GM18520 (cell line): ENCODE results near the gene SH2D3C.

ENCODE experiments used
- ATAC-seq: cut with Tn5 transposase; IDR thresholded peaks from one replicate; pipeline ENCODE4 v1.9.1; 2021; ENCODE audit not compliant: unreplicated experiment

The SH2D3C gene

GRCh38 chr9:127722055-127722745 is 56.3 kb downstream of the SH2D3C start:
- no peak for ATAC-seq

GRCh38 chr9:127721391-127721821 is 57.1 kb downstream of the SH2D3C start:
- no peak for ATAC-seq

GRCh38 chr9:127720865-127721227 is 57.6 kb downstream of the SH2D3C start:
- no peak for ATAC-seq

DNA sequence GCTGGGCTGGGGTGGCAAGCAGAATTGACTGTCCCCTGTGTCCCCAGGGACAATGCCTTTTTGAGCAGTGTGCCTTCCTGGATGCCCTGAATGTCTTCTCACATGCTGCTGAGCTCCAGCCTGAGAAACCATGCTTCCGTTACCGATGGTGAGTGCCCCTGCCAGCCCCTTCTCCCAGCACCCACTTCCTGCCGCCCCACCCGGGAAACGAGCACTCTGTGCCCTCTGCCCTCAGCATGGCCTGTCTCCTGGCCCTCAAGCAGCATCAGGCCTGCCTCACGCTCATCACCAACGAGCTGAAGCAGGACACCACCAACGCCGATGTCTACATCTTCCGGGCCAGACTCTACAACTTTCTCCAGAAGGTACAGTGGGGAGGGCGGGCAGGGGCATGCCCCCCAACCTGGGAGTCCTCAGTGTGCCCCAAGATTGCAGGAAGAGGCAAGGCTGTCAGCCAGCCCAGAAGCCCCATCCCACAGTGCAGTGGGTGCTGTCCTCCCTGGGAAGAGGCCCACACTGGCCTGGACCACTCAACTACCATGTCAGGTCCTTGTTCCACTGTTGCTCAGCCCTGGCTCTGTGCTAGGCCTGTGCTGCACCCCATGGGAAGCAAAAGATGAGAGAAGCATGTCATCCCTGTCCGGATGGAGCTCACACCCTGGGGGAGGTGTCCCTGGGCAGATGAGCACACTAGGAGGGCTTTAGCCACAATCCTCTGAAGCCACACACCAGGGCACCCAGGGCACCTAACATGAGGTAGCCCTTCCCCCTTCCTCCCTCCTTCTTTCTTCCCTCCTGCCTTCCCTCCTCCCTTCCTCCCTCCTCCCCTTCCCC is 58.2 kb downstream of the SH2D3C start:
- no peak for ATAC-seq

GRCh38 chr9:127717766-127718165 is 60.7 kb downstream of the SH2D3C start:
- ATAC-seq, result no peak

GRCh38 chr9:127716412-127716811 is 62.1 kb downstream of the SH2D3C start:
- no peak for ATAC-seq

DNA sequence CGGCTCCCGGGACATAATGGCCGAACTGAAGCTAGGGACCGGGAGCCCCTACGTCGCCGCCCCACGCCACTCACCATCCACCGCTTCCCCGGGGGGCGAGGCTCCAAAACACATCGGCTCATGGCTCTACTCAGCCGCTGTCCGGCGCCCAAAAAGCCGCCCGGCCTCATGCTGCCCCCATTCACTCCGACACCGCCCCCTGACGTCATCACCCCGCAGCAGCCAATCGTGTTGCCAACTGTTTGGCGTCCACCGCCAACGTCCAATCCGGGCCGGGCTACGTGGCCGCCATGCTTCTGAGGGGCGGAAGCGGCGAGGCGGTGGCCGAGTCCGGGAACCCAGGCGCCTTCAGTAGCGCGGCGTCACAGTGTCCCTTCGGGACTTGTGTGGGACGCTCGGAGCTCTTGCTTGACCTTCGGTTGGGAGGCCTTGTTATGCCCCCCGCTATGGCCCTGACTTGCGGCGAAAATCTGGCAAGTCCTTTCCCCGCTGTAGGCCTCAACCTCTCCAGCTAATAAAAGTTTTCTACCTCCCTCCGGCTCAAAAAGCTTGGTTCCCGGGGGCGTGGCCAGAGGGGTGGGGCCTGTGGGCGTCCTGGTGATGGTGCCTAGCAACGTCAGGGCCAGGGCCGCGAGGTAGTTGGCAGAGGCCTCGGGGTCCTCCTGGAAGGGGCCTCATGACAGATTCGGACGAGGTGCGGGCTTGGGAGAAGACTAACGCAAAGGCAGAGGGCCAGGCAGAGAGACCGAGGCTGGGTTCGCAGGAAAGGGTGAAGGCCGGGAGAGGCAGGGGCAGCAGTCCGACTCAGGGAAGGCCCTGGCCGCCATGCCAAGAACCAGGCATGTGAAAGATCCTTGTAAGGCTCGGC is 62.8 kb downstream of the SH2D3C start, which contains the start of the genes PTRH1 and TTC16:
Gene PTRH1, minus strand, starts transcription at position 194 of the 868 bp plus-strand sequence. Its CDS starts 24 bp downstream, at position 170.
Gene TTC16, plus strand, starts transcription at position 610 of the 868 bp plus-strand sequence. Its CDS starts 67 bp downstream, at position 677.
- ATAC-seq, result peak; percentile 84

- ATAC-seq, result no peak
These were observed 63.5 kb downstream of the SH2D3C start for GRCh38 chr9:127714951-127715469.

- no peak for ATAC-seq
These were observed 64.3 kb downstream of the SH2D3C start for GRCh38 chr9:127714020-127714750.

GRCh38 chr9:127712867-127713266 is 65.6 kb downstream of the SH2D3C start:
- no peak for ATAC-seq

DNA sequence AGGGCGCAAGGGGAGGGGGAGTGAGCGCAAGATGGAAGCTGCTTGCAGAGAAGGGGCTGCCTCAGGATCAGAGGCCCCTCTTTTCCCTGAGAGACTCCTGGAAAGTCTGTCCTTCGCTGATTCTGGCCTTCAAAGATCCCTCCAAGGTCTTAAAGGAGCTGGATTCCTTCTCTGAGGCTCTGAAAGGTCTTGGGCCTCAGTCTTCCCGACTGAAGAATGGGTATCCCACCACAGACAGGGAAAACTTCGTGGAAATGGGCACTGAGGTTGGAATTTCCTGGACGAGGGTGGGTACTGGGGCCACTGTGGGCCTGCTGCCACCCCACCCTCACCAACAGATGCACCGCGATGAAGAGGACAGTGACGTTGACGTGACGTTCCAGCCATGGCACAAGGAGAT is 66.1 kb downstream of the SH2D3C start:
- no peak for ATAC-seq

DNA sequence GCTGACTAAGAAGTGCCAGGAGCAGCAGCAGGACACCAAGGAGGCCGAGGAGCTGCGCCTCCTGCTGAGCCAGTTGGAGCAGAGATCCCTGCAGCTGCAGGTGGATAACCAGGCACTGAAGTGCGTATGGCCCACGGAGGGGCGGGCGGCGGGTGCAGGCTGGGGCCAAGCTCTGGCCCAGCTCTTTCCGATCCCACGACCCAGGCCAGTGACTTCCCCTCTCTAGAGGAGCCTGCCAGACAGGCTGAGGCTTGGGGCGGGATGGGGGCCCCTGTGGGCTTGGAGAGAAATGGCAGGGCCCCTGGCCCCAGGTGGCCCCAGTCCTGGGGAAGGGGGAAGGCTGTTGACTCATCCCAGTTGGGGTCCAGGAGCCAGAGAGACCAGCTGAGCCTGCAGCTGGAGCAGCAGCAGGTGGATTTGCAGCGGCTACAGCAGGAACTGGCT is 66.6 kb downstream of the SH2D3C start:
- no peak for ATAC-seq

DNA sequence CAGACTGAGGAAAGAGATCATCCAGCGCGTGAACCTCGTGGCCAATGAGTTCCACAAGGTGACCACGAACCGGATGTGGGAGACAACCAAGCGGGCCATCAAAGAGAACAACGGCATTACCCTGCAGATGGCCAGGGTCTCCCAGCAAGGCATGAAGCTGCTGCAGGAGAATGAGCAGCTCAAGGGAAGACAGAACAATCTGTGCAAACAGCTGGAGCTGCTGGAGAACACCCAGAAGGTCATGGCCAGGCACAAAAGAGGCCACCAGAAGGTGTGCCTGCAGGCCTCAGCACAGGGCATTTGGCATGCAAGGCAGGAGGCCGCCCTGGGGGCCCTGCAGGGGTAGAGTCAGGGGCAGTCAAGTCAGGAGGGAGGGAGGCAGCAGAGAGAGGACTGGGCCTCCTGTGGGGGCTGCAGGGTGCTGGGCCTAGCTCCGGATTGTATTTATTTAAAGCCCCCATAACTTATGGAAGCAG is 67.2 kb downstream of the SH2D3C start:
- ATAC-seq, result no peak

GRCh38 chr9:127710204-127710783 is 68.2 kb downstream of the SH2D3C start:
- ATAC-seq, result no peak

GRCh38 chr9:127708952-127709587 is 69.4 kb downstream of the SH2D3C start:
- no peak for ATAC-seq

- no peak for ATAC-seq
These were observed 70.7 kb downstream of the SH2D3C start for GRCh38 chr9:127707766-127708165.

GRCh38 chr9:127706836-127707241 is 71.6 kb downstream of the SH2D3C start, which contains the start of gene CFAP157:
Gene CFAP157, plus strand, starts transcription at chr9:127706988. Its CDS starts 44 bp downstream, at chr9:127707032.
- ATAC-seq, result no peak

- no peak for ATAC-seq
These were observed 72.7 kb downstream of the SH2D3C start for GRCh38 chr9:127705577-127706379.
